ENCODE results near the gene PODXL. TPM values are rescaled to one million over a fixed set of nuclear protein-coding genes. Genes with fewer than 3 reads are reported as not detected.

PODXL gene
- total RNA-seq, 1 experiment from 2014 or later, result 727 TPM

DNA sequence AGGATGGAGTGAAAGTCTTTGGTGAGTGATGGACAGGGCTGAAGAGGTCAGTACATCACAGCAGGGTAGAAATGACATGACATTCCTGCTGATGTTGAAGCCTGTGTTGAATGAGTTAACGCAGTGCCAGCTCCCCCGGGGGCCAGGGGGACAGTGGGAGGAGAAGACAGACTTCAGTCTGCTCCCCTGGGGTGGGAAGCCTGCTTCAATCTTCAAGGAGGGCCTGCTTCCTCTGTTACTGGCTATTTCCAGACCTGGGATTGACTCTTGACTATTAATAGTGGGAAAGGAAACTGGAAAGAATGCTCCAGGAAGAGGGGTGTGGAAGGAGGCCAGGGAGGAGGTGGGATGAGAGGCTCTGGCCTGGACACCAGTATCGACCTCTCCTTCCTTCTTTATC, 27.2 kb downstream of the PODXL start:
- Histone ChIP-seq H3K9ac (ENCODE audit: extremely low read depth, insufficient read length, low read length) (no peak overlapping the region), H2BK20ac (ENCODE audit: low read depth, low read length, poor library complexity, severe bottlenecking) (no peak overlapping the region), H2BK120ac (ENCODE audit: low read depth, low read length, poor library complexity, severe bottlenecking) (no peak overlapping the region), H3K9me3 (ENCODE audit: control insufficient read depth, low read depth, low read length) (no peaks in the 10 kb centered on the region), H3K4ac (ENCODE audit: low read depth, low read length) (no peak overlapping the region), H2BK5ac (ENCODE audit: insufficient read length, low read length) (no peak overlapping the region), H2BK15ac (ENCODE audit: low read depth, low read length) (no peak overlapping the region), H2AK5ac (ENCODE audit: insufficient read length, low read length) (no peak overlapping the region), H2AFZ (ENCODE audit: low read length) (no peak overlapping the region), H3K23ac (ENCODE audit: insufficient read length, low read depth, low read length) (no peak overlapping the region), H2BK12ac (ENCODE audit: insufficient read length, low read depth, low read length) (no peak overlapping the region), H3T11ph (ENCODE audit: low read length) (no peak overlapping the region), H3K4me2 (ENCODE audit: insufficient read depth, insufficient read length, low read length) (no peak overlapping the region), H3K79me1 (ENCODE audit: insufficient read depth, low read depth, low read length, poor library complexity, severe bottlenecking) (no peaks in the 10 kb centered on the region), H3K27me3 (ENCODE audit: insufficient read depth, low read length) (no peaks in the 10 kb centered on the region), H4K5ac (ENCODE audit: insufficient read length, low read depth, low read length) (no peak overlapping the region), H4K91ac (ENCODE audit: insufficient read length, low read depth, low read length) (no peak overlapping the region), H4K8ac (replicated peaks; ENCODE audit: insufficient read length, low read depth, low read length) (no peak overlapping the region), H3K56ac (ENCODE audit: insufficient read length, low read depth, low read length) (no peak overlapping the region), H3K14ac (ENCODE audit: insufficient read depth, low read length) (no peak overlapping the region), H3K4me1 (ENCODE audit: insufficient read depth, low read length) (peaks cover 13% of the 10 kb centered on the region; the same call in 1 of the 2 replicates), H3K79me2 (ENCODE audit: insufficient read depth, low read length) (peaks cover 80% of the 10 kb centered on the region), H3K18ac (ENCODE audit: insufficient read length, low read depth, low read length) (no peak overlapping the region), H3K23me2 (ENCODE audit: insufficient read length, low read depth, low read length, poor library complexity, severe bottlenecking) (no peaks in the 10 kb centered on the region), H3K27ac (ENCODE audit: insufficient read length, low read depth, low read length) (no peak overlapping the region), H4K20me1 (ENCODE audit: control insufficient read depth, insufficient read depth, insufficient read length) (no peaks in the 10 kb centered on the region)
- TF ChIP-seq, protein P1, sequence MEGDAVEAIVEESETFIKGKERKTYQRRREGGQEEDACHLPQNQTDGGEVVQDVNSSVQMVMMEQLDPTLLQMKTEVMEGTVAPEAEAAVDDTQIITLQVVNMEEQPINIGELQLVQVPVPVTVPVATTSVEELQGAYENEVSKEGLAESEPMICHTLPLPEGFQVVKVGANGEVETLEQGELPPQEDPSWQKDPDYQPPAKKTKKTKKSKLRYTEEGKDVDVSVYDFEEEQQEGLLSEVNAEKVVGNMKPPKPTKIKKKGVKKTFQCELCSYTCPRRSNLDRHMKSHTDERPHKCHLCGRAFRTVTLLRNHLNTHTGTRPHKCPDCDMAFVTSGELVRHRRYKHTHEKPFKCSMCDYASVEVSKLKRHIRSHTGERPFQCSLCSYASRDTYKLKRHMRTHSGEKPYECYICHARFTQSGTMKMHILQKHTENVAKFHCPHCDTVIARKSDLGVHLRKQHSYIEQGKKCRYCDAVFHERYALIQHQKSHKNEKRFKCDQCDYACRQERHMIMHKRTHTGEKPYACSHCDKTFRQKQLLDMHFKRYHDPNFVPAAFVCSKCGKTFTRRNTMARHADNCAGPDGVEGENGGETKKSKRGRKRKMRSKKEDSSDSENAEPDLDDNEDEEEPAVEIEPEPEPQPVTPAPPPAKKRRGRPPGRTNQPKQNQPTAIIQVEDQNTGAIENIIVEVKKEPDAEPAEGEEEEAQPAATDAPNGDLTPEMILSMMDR (conservative IDR thresholded peaks at IDR 0.05), result no peak
- H3K27me3 Mint-ChIP-seq (ENCODE audit: low read depth), result no peaks in the 10 kb centered on the region
- no CpG with 5 or more reads among the region's 3 CpGs for WGBS (ENCODE audit: extremely low coverage, insufficient read length, low lambda C conversion rate)
- peak overlapping the region in 1 of 3 experiments; percentile 76; a peak in 4 of 7 replicates for H3K27ac Mint-ChIP-seq
- peaks cover 44 to 71% (median 62%) of the 10 kb centered on the region in 3 experiments for H3K36me3 Mint-ChIP-seq (ENCODE audit: insufficient read depth in 1 of 3, low read depth in 3 of 3)
- DNase-seq, result no peak
- 0 out of 5 replicates have a peak overlapping the region, but pooled peaks of 1 of the 2 experiments have one; percentile 34 for H3K4me3 Mint-ChIP-seq
- peaks cover 72 to 80% of the 10 kb centered on the region in 2 experiments for H3K4me1 Mint-ChIP-seq
- no peaks in the 10 kb centered on the region for H3K9me3 Mint-ChIP-seq
